ENCODE data around the gene AMBRA1. TPM values are rescaled to one million over a fixed set of nuclear protein-coding genes. Genes with fewer than 3 reads are reported as not detected.

Gene AMBRA1
- total RNA-seq, 6 experiments from 2014 or later = 23.2 to 25.9 (median 24.4) TPM

DNA sequence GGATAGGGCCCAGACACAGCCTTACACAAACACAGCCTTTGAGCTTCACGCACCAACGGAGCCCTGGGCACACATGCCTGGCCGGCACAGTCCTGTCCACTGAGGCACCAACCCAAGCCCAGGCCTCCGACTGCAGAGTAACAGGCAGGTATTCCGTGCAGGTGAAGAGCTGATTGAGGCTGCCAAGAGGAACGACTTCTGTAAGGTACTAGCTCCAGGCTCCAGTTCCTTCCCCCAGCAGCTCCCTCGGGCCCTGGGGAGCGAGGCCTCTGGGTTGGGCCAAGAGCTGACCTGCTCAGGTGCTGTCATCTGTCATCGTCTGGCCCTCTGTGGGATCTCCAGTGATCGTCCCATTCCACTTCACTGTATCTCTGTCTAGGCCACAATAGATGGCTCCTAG lies 215.5 kb downstream of the AMBRA1 start:
- DNase-seq = no peak
- no peaks in the 10 kb centered on the region for H3K4me1 Mint-ChIP-seq (ENCODE audit: low read depth)
- H3K4me3 Mint-ChIP-seq = no peak overlapping the region
- H3K36me3 Mint-ChIP-seq (ENCODE audit: low read depth) = no peaks in the 10 kb centered on the region
- H3K9me3 Mint-ChIP-seq = no peaks in the 10 kb centered on the region
- TF ChIP-seq, protein P1, sequence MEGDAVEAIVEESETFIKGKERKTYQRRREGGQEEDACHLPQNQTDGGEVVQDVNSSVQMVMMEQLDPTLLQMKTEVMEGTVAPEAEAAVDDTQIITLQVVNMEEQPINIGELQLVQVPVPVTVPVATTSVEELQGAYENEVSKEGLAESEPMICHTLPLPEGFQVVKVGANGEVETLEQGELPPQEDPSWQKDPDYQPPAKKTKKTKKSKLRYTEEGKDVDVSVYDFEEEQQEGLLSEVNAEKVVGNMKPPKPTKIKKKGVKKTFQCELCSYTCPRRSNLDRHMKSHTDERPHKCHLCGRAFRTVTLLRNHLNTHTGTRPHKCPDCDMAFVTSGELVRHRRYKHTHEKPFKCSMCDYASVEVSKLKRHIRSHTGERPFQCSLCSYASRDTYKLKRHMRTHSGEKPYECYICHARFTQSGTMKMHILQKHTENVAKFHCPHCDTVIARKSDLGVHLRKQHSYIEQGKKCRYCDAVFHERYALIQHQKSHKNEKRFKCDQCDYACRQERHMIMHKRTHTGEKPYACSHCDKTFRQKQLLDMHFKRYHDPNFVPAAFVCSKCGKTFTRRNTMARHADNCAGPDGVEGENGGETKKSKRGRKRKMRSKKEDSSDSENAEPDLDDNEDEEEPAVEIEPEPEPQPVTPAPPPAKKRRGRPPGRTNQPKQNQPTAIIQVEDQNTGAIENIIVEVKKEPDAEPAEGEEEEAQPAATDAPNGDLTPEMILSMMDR (IDR thresholded peaks at IDR 0.05) = no peak
- H3K27me3 Mint-ChIP-seq (ENCODE audit: insufficient read depth) = peaks cover 13% of the 10 kb centered on the region
- no peak overlapping the region for H3K27ac Mint-ChIP-seq

DNA sequence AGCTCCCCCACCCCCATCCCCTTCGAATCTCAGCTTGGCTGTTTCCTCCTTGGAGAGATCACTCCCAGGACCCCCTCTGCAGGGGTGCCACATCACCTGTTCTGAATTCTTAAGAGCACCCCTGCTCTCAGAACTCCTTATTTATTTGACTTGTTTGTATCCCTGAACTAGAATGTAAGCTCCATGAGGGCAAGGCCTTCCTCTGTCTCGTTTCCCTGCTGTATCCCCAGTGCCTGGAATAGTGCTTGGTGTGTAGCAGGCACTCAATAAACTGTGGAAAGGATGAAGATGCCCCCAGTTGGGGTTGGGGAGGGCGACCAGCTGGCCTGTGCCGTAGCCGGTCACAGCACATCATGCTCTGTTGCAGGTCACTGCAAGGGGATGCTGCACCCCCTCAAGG lies 216.0 kb downstream of the AMBRA1 start:
- no peaks in the 10 kb centered on the region for H3K9me3 Mint-ChIP-seq
- H3K27ac Mint-ChIP-seq = no peak overlapping the region

DNA sequence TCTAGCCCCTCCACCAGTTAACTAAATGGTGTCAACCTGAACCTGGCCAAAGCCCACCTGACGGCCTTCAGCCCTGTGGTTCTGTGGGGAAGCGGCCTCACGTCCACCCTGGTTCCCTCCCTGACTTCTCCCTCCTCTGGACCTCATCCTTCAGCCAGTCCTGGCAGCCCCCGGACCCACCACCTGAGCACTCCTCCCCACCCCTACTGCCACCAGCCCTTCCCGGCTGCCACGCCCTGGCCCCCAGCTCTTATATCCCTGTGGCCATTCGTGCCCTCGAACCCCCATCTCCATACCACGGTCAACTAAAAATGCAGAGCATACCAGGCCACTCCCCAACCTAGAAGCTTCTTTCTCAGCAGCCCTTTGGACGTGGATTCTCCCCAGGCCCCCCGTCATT lies 216.5 kb downstream of the AMBRA1 start:
- DNase-seq = no peak
- TF ChIP-seq, protein P1 (IDR thresholded peaks at IDR 0.05) = no peak
- Mint-ChIP-seq H3K27ac (no peak overlapping the region), H3K4me3 (no peak overlapping the region), H3K9me3 (no peaks in the 10 kb centered on the region), H3K27me3 (ENCODE audit: insufficient read depth) (peaks cover 10% of the 10 kb centered on the region), H3K4me1 (ENCODE audit: low read depth) (no peaks in the 10 kb centered on the region), H3K36me3 (ENCODE audit: low read depth) (no peaks in the 10 kb centered on the region)

More for the DNA sequence above, 216.0 kb downstream of the AMBRA1 start:
- no peaks in the 10 kb centered on the region for H3K36me3 Mint-ChIP-seq (ENCODE audit: low read depth)
- peaks cover 10% of the 10 kb centered on the region for H3K27me3 Mint-ChIP-seq (ENCODE audit: insufficient read depth)
- DNase-seq = no peak
- H3K4me1 Mint-ChIP-seq (ENCODE audit: low read depth) = no peaks in the 10 kb centered on the region
- H3K4me3 Mint-ChIP-seq = no peak overlapping the region
- TF ChIP-seq, protein P1 (IDR thresholded peaks at IDR 0.05) = no peak

DNA sequence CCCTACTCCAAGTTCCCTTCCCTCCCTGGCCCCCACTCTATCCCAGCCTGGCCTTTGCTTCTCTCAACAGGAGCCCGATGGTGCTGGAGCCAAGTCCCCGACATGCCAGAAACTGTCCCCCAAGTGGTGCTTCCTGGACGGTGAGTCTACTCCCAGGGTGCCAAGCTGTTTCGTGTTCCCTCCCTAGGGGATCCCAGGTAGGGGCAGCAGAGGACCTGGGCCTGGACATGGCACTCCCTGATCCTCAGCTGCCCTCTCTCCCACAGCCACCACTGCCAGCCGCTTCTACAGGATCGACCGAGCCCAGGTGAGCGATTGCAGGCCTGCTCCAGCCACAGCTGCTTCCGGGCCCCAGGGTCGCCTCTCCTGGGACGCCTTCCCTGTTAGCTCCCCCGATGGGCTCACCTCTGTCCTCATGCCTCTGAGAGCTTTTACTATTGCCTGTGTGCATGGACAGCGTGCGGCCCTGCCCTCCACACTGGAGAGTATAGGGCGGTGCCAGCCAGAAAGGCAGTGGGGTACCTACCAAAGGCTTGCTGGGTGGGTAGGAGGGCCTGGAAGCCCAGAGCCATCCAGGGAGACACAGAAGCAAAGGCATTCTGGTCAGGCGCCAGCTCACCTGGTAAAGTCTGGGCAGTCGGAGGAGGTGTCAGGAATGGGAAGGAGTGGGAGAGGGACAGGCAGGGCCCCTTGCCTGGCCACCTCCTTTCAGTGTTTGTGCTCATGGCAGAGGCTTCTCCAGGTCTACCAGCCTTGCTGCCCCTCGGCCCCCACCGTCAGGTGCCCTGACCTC lies 217.4 kb downstream of the AMBRA1 start:
- TF ChIP-seq, protein P1 (IDR thresholded peaks at IDR 0.05) = no peak
- Mint-ChIP-seq H3K27ac (no peak overlapping the region), H3K27me3 (ENCODE audit: insufficient read depth) (peaks cover 6% of the 10 kb centered on the region; the same call in 1 of the 2 replicates), H3K36me3 (ENCODE audit: low read depth) (no peaks in the 10 kb centered on the region), H3K4me1 (ENCODE audit: low read depth) (no peaks in the 10 kb centered on the region), H3K4me3 (no peak overlapping the region), H3K9me3 (no peaks in the 10 kb centered on the region)
- no peak for DNase-seq

DNA sequence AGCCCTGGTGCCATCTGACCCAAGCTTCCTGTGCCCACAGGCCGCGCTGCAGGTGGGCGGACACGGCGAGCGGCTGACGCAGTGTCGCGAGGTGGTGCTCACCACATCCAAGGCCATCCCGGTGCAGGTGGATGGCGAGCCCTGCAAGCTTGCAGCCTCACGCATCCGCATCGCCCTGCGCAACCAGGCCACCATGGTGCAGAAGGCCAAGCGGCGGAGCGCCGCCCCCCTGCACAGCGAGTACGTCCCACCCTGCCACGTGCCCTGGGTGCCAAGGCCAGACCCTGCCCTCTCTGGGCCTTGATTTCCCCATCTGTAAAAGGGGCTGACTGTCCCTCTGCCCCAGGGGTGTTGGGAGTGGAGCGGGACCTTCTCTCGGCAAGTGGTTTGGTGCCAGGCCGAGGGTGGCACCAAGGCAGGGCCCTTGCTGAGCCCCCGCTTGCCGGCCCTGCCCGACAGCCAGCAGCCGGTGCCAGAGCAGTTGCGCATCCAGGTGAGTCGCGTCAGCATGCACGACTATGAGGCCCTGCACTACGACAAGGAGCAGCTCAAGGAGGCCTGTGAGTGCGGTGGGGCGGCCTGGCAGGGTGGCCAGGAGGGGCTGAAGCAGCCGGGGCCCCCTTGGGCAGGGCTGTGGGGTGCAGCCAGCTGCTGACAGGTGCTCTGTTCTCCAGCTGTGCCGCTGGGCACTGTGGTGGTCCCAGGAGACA lies 218.3 kb downstream of the AMBRA1 start:
- TF ChIP-seq, protein P1 (IDR thresholded peaks at IDR 0.05) = no peak
- H3K27me3 Mint-ChIP-seq (ENCODE audit: insufficient read depth) = peaks cover 4% of the 10 kb centered on the region; the same call in 1 of the 2 replicates
- H3K27ac Mint-ChIP-seq = no peak overlapping the region
- H3K36me3 Mint-ChIP-seq (ENCODE audit: low read depth) = no peaks in the 10 kb centered on the region
- no peaks in the 10 kb centered on the region for H3K9me3 Mint-ChIP-seq
- no peak overlapping the region for H3K4me3 Mint-ChIP-seq
- no peak for DNase-seq
- no peaks in the 10 kb centered on the region for H3K4me1 Mint-ChIP-seq (ENCODE audit: low read depth)

All from HFFc6 (cell line).